Left ventricle myocardium inferior (tissue), 1 donor: ENCODE results near the gene LAMP2. TPM values are rescaled to one million over a fixed set of nuclear protein-coding genes. Genes with fewer than 3 reads are reported as not detected.
A peak's percentile ranks its signal among the peaks of the same experiment; 100 is the strongest.
"Not testable (repeated sequence)": the region's sequence is repeated elsewhere in the genome, so short reads cannot be mapped to it uniquely, and the experiment has no call there.

Source experiments
- DNase-seq: peaks from one replicate; pipeline ENCODE4 v3.0.0-alpha.2; 2020
- H3K27ac ChIP-seq: fragments of 200-600 bp; replicated peaks from 2 replicates; pipeline ENCODE4 v1.8.0; 2021
- H3K27me3 ChIP-seq: fragments of 200-600 bp; 2 replicates; pipeline ENCODE4 v1.8.0; 2021; ENCODE audit warnings: low read depth
- H3K36me3 ChIP-seq: fragments of 200-600 bp; 2 replicates; pipeline ENCODE4 v1.8.0; 2021
- H3K4me1 ChIP-seq: fragments of 200-600 bp; 2 replicates; pipeline ENCODE4 v1.8.0; 2021
- H3K4me3 ChIP-seq: fragments of 200-600 bp; 2 replicates; pipeline ENCODE4 v1.8.0; 2021; ENCODE audit warnings: mild to moderate bottlenecking, moderate library complexity
- H3K9me3 ChIP-seq: fragments of 200-600 bp; replicated peaks from 2 replicates; pipeline ENCODE4 v1.8.0; 2021
- CTCF ChIP-seq: fragments of 200-600 bp; IDR thresholded peaks from 2 replicates; pipeline ENCODE4 v1.8.0; 2021; ENCODE audit warnings: antibody characterized with exemption, mild to moderate bottlenecking, borderline replicate concordance
- intact Hi-C: fragments of 100-400 bp; cut with micrococcal nuclease; formaldehyde crosslinking; loops from one replicate; pipeline ENCODE4 v1.11.0; 2022
- total RNA-seq: library from RNA; stranded (reverse); fragmentation: NEBNext Ultra II Directional; extraction: Animal tissue kit (Norgen Biotek cat#: 25700); gene quantifications from one replicate; pipeline ENCODE4 v1.2.1, GENCODE V29; 2021
- donor health status: DM: no; HTN: yes; CAD: no; lungs with severe emphysema.

LAMP2 gene
- total RNA-seq, 1 donor from 2014 or later: 54.7 TPM

GRCh38 chrX:120504569-120504968, 35.5 kb upstream of the LAMP2 start:
- Histone ChIP-seq H3K36me3 (no peaks in the 10 kb centered on the region), H3K27ac (no peak overlapping the region), H3K4me1 (no peaks in the 10 kb centered on the region), H3K9me3 (no peaks in the 10 kb centered on the region), H3K27me3 (no peaks in the 10 kb centered on the region), H3K4me3 (no peak overlapping the region)
- intact Hi-C loops: no loop called here
- no peak for TF ChIP-seq CTCF
- DNase-seq: no peak

GRCh38 chrX:120499301-120500072, 30.4 kb upstream of the LAMP2 start:
- Histone ChIP-seq H3K4me3 (no peak overlapping the region), H3K9me3 (no peaks in the 10 kb centered on the region), H3K4me1 (no peaks in the 10 kb centered on the region), H3K36me3 (no peaks in the 10 kb centered on the region), H3K27me3 (no peaks in the 10 kb centered on the region), H3K27ac (no peak overlapping the region)
- TF ChIP-seq CTCF: no peak
- intact Hi-C loops: no loop called here
- DNase-seq: peak; percentile 26

GRCh38 chrX:120490119-120490518, 21.0 kb upstream of the LAMP2 start:
- H3K36me3 ChIP-seq, H3K4me1 ChIP-seq, DNase-seq, H3K27ac ChIP-seq, intact Hi-C loops, H3K9me3 ChIP-seq, H3K4me3 ChIP-seq, H3K27me3 ChIP-seq: not testable (repeated sequence)

- intact Hi-C loops: no loop called here
- no peak for DNase-seq
- no peaks in the 10 kb centered on the region for H3K9me3 ChIP-seq
- no peaks in the 10 kb centered on the region for H3K27me3 ChIP-seq
- H3K36me3 ChIP-seq: no peaks in the 10 kb centered on the region
- H3K27ac ChIP-seq: peak overlapping the region; percentile 93
- TF ChIP-seq CTCF: no peak
- peaks cover 4% of the 10 kb centered on the region for H3K4me1 ChIP-seq
- no peak overlapping the region for H3K4me3 ChIP-seq
These were observed 17.7 kb upstream of the LAMP2 start for GRCh38 chrX:120486786-120487185.

GRCh38 chrX:120485638-120486520, 16.8 kb upstream of the LAMP2 start:
- H3K27me3 ChIP-seq: no peaks in the 10 kb centered on the region
- peak; percentile 65 for TF ChIP-seq CTCF
- peak; percentile 68 for DNase-seq
- peak overlapping the region; percentile 64 for H3K4me3 ChIP-seq
- peak overlapping the region; percentile 93 for H3K27ac ChIP-seq
- H3K4me1 ChIP-seq: peaks cover 4% of the 10 kb centered on the region
- intact Hi-C loops: no loop called here
- no peaks in the 10 kb centered on the region for H3K9me3 ChIP-seq
- H3K36me3 ChIP-seq: no peaks in the 10 kb centered on the region

GRCh38 chrX:120485315-120485637, 16.2 kb upstream of the LAMP2 start:
- H3K4me1 ChIP-seq: peaks cover 4% of the 10 kb centered on the region
- intact Hi-C loops: no loop called here
- peak overlapping the region; percentile 93 for H3K27ac ChIP-seq
- no peak for DNase-seq
- no peak for TF ChIP-seq CTCF
- no peaks in the 10 kb centered on the region for H3K36me3 ChIP-seq
- H3K4me3 ChIP-seq: peak overlapping the region; percentile 64
- H3K27me3 ChIP-seq: no peaks in the 10 kb centered on the region
- no peaks in the 10 kb centered on the region for H3K9me3 ChIP-seq
